ENCODE data around the gene HINFP.

HINFP gene

GRCh38 chr11:119108146-119108856 is 13.1 kb upstream of the HINFP start:
- no peak for TF ChIP-seq ZFX (IDR thresholded peaks at IDR 0.05)
- no peak for TF ChIP-seq CTCF (conservative IDR thresholded peaks at IDR 0.05)
- H3K27ac ChIP-seq: peak overlapping the region; percentile 90

DNA sequence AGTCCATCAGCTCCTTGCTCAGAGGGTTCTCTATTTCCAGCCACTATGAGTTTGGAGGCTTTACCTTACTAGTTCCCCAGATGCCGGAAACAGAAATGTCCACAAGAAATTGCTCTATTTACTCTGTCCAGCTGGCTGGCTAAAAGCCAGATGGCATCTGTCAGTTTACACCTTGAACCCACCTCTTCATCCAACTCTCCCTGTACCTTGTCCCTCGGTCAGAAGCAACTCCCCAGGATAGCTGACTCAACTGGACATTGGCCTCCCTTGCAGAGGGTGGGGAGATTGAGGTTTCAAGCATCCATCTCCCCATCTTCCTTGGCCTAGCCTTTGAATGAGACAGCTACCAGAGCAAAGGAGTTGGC is 12.5 kb upstream of the HINFP start:
- TF ChIP-seq CTCF (conservative IDR thresholded peaks at IDR 0.05) (no peak), ZFX (IDR thresholded peaks at IDR 0.05) (no peak)
- peak overlapping the region; percentile 90; the same call in 1 of the 2 replicates for H3K27ac ChIP-seq

- H3K27ac ChIP-seq: no peak overlapping the region
- no peak for TF ChIP-seq CTCF (conservative IDR thresholded peaks at IDR 0.05)
- TF ChIP-seq ZFX (IDR thresholded peaks at IDR 0.05): no peak
Measured at GRCh38 chr11:119109843-119110242, 11.5 kb upstream of the HINFP start.

- TF ChIP-seq ZFX (IDR thresholded peaks at IDR 0.05): no peak
- no peak for TF ChIP-seq CTCF (conservative IDR thresholded peaks at IDR 0.05)
- no peak overlapping the region for H3K27ac ChIP-seq
Measured at GRCh38 chr11:119110439-119110838, 10.9 kb upstream of the HINFP start.

DNA sequence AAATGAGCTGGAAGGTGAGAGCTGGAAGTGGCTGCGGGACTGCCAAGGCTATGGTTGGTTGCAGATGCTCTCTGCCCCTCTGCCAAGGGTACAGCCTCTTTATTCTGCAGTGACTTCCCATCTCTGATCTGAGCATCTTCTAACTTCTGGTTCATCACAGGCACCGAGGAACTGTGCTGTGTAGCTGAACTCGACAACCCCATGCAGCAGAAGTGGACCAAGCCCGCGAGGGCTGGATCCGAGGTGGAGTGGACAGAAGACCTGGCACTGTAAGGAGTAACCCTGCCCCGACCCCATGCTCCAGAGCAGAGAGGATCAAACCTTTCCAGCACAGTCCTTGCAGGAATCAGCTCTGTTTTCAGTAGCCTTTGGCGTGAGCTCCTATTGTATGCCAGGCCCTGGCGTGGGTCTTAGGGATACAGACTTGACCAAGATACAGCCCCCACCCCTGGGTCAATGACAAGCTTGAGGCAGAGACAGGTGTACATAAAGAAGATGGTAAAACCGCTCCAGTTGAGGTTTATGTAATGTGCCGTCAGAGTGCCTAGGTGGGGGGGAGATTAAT is 9.9 kb upstream of the HINFP start:
- TF ChIP-seq CTCF (conservative IDR thresholded peaks at IDR 0.05): no peak
- no peak for TF ChIP-seq ZFX (IDR thresholded peaks at IDR 0.05)
- H3K27ac ChIP-seq: no peak overlapping the region

DNA sequence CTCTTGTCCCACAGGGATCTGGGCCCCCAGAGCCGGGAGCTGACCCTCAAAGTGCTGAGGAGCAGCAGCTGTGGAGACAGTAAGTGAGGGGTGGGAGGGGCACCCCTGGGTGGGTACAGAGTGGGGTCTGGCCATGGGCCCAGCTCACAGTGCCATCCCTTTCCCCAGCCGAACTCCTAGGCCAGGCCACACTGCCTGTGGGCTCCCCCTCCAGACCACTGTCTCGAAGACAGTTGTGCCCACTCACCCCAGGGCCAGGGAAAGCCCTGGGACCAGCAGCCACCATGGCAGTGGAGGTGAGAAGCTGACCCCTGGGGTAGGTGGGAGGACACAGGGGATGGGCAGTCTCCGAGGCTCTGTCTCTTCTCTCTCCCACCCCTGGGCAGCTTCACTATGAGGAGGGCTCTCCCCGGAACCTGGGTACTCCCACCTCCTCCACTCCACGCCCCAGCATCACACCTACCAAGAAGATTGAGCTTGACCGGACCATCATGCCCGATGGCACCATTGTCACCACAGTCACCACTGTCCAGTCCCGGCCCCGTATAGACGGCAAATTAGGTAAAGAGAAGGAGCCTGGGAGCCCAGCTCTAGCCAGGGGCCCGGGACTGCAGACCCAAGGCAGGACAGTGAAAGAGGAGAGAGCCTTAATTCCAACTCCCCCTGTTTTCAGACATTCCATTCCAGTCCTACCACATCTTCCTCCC is 8.9 kb upstream of the HINFP start:
- no peak overlapping the region for H3K27ac ChIP-seq
- no peak for TF ChIP-seq ZFX (IDR thresholded peaks at IDR 0.05)
- no peak for TF ChIP-seq CTCF (conservative IDR thresholded peaks at IDR 0.05)

- no peak overlapping the region for H3K27ac ChIP-seq
Measured at GRCh38 chr11:119113716-119114115, 7.7 kb upstream of the HINFP start.

More at GRCh38 chr11:119113716-119114115, 7.7 kb upstream of the HINFP start:
- TF ChIP-seq CTCF (conservative IDR thresholded peaks at IDR 0.05) (no peak), ZFX (IDR thresholded peaks at IDR 0.05) (no peak)

All from C4-2B (cell line).